Suprapubic skin (tissue), 4 donors: ENCODE results near the gene HEMGN.

Experiments used
- CTCF ChIP-seq, 2 donors: fragments of 200-600 bp in 1 of 2; fragments of 450-650 bp in 1 of 2; sonication (generic) in 1 of 2; IDR thresholded peaks; one replicate each; pipeline ENCODE4 v1.5.1; 2016 to 2019; ENCODE audit warnings: antibody characterized with exemption in 2 of 2, mild to moderate bottlenecking in 1 of 2, moderate library complexity in 1 of 2
- EP300 ChIP-seq: sonication (generic); formaldehyde crosslinking; IDR thresholded peaks from one replicate; pipeline ENCODE4 v1.6.1; 2017; ENCODE audit warnings: antibody characterized with exemption
- POLR2A ChIP-seq, 2 donors: fragments of 450-650 bp; IDR thresholded peaks; one replicate each; pipeline ENCODE4 v1.6.1; 2017; ENCODE audit warnings: antibody characterized with exemption in 2 of 2, mild to moderate bottlenecking in 2 of 2, moderate library complexity in 2 of 2
- POLR2AphosphoS5 ChIP-seq, 3 donors: sonication (generic); formaldehyde crosslinking; IDR thresholded peaks; one replicate each; pipeline ENCODE4 v1.6.1; 2017; ENCODE audit warnings: antibody characterized with exemption in 3 of 3

- no peak for TF ChIP-seq EP300
- TF ChIP-seq POLR2AphosphoS5 (IDR thresholded peaks at IDR 0.05), result no peak
- no peak for TF ChIP-seq CTCF (IDR thresholded peaks at IDR 0.05)
- no peak for TF ChIP-seq POLR2A (IDR thresholded peaks at IDR 0.05)
These were observed 18.4 kb upstream of the HEMGN start for GRCh38 chr9:97956331-97956730.
